ENCODE data around the gene CUL3.
A peak's percentile ranks its signal among the peaks of the same experiment; 100 is the strongest.
"Not testable (repeated sequence)": the region's sequence is repeated elsewhere in the genome, so short reads cannot be mapped to it uniquely, and the experiment has no call there.

The CUL3 gene

DNA sequence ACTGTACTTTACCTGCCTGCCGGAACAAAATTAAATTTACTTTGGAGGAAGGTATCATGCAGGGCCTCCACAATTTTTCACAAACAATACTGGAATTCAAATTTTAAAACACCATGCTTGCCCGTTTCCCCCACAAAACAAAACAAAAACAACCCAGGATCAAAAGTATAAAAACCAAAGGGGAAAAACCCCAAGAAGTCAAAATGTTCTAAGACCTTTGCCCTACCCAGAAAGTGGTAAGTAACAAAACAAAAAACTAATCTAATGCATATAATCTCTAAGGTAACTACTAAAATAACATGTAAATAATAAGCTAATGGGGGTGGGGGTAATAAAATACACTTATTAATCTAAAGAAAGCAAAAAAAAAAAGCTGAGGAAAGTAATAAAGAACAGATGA lies 60.5 kb downstream of the CUL3 start:
- Histone ChIP-seq H3K79me2 (ENCODE audit: insufficient read depth, low read length) (peaks cover 88% of the 10 kb centered on the region), H3K4me3 (ENCODE audit: low read depth, low read length, poor library complexity, severe bottlenecking) (peak overlapping the region; percentile 39)
- TF ChIP-seq EZH2 (IDR thresholded peaks at IDR 0.05; ENCODE audit: borderline replicate concordance, low read length): no peak
- TF ChIP-seq, protein P1, sequence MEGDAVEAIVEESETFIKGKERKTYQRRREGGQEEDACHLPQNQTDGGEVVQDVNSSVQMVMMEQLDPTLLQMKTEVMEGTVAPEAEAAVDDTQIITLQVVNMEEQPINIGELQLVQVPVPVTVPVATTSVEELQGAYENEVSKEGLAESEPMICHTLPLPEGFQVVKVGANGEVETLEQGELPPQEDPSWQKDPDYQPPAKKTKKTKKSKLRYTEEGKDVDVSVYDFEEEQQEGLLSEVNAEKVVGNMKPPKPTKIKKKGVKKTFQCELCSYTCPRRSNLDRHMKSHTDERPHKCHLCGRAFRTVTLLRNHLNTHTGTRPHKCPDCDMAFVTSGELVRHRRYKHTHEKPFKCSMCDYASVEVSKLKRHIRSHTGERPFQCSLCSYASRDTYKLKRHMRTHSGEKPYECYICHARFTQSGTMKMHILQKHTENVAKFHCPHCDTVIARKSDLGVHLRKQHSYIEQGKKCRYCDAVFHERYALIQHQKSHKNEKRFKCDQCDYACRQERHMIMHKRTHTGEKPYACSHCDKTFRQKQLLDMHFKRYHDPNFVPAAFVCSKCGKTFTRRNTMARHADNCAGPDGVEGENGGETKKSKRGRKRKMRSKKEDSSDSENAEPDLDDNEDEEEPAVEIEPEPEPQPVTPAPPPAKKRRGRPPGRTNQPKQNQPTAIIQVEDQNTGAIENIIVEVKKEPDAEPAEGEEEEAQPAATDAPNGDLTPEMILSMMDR (IDR thresholded peaks at IDR 0.05; ENCODE audit: low read length): no peak

DNA sequence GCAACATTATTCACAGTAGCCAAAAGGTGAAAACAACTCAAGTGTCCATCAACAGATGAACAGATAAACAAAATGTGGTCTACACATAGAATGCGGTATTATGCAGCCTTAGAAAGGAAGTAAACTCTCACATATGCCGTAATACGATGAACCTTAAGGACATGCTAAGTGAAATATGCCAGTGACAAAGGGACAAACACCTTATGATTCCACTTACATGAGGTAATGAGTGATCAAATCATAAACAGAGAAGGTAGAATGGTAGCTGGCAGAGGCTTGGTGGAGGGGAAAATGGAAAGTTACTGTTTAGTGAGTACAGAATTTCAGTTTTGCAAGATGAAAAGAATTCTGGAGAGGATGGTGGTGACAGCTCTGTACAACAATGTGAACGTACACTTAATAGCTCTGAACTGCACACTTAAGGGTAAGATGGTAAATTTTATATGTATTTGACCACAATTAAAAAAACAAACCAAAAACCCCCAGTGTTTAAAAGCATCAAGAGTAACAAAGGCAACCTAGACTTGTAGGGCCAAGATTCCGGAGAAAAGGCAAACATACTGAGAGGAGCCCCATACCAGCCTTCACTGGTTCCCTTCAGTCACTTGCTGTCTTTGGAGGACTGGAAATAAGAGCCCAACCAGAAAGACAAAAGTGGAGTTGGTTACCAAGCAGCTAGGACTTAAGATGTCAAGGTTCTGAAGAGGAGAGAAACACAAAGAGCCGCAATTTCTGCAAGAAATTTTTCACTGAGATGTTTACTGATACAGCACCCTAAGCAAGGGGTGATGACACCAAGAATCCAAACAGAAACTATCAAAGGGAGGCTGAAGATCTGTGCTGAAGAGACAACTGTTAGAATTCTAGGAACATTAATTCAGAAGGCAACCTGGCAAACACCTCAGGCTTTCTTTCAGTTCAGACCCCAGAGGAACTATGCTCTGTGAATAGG lies 61.3 kb downstream of the CUL3 start:
- Histone ChIP-seq H3K27ac (ENCODE audit: low read depth, low read length, poor library complexity, severe bottlenecking) (peak overlapping the region; percentile 97), H3K4me2 (ENCODE audit: low read length) (peak overlapping the region; percentile 72), H3K9ac (ENCODE audit: low read length) (peak overlapping the region; percentile 46), H3F3A (ENCODE audit: insufficient read depth, low read length) (peaks cover 17% of the 10 kb centered on the region), H3K27me3 (ENCODE audit: insufficient read depth, low read length) (no peaks in the 10 kb centered on the region), H4K20me1 (ENCODE audit: insufficient read depth, low read length) (no peaks in the 10 kb centered on the region), H3K36me3 (ENCODE audit: insufficient read depth, low read length) (peaks cover 4% of the 10 kb centered on the region; the same call in 1 of the 2 replicates), H3K9me2 (ENCODE audit: low read depth, low read length) (no peaks in the 10 kb centered on the region), H3K4me1 (ENCODE audit: insufficient read depth, low read length, severe bottlenecking) (peaks cover 98% of the 10 kb centered on the region), H3K9me3 (ENCODE audit: low read length) (no peaks in the 10 kb centered on the region), H3K79me2 (ENCODE audit: insufficient read depth, low read length) (peaks cover 94% of the 10 kb centered on the region), H3K4me3 (ENCODE audit: low read depth, low read length, poor library complexity, severe bottlenecking) (peak overlapping the region; percentile 39), H2AFZ (ENCODE audit: low read length) (no peak overlapping the region)
- no peak for TF ChIP-seq EZH2 (IDR thresholded peaks at IDR 0.05; ENCODE audit: borderline replicate concordance, low read length)
- TF ChIP-seq, protein P1 (IDR thresholded peaks at IDR 0.05; ENCODE audit: low read length): no peak

More for the DNA sequence above, 60.5 kb downstream of the CUL3 start:
- no peaks in the 10 kb centered on the region for H3K9me3 ChIP-seq (ENCODE audit: low read length)
- H3K4me1 ChIP-seq (ENCODE audit: insufficient read depth, low read length, severe bottlenecking): peaks cover 91% of the 10 kb centered on the region
- peaks cover 7% of the 10 kb centered on the region; the same call in 1 of the 2 replicates for H3K36me3 ChIP-seq (ENCODE audit: insufficient read depth, low read length)
- H3K4me2 ChIP-seq (ENCODE audit: low read length): peak overlapping the region; percentile 72
- peak overlapping the region; percentile 46 for H3K9ac ChIP-seq (ENCODE audit: low read length)
- H4K20me1 ChIP-seq (ENCODE audit: insufficient read depth, low read length): no peaks in the 10 kb centered on the region
- no peaks in the 10 kb centered on the region for H3K9me2 ChIP-seq (ENCODE audit: low read depth, low read length)
- no peaks in the 10 kb centered on the region for H3K27me3 ChIP-seq (ENCODE audit: insufficient read depth, low read length)
- no peak overlapping the region for H2AFZ ChIP-seq (ENCODE audit: low read length)
- peaks cover 17% of the 10 kb centered on the region for H3F3A ChIP-seq (ENCODE audit: insufficient read depth, low read length)
- H3K27ac ChIP-seq (ENCODE audit: low read depth, low read length, poor library complexity, severe bottlenecking): peak overlapping the region; percentile 97

DNA sequence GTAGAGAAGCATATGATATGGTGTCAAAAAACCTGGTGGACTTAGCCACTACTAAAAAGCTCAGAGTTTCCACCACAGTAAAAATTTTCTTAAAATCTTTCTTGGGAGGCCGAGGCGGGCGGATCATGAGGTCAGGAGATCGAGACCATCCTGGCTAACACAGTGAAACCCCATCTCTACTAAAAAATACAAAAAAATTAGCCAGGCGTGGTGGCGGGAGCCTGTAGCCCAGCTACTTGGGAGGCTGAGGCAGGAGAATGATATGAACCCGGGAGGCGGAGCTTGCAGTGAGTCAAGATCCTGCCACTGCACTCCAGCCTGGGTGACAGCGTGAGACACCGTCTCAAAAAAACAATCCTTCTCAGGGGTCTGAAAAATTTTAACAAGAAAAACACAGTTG lies 62.7 kb downstream of the CUL3 start:
- H3K9ac ChIP-seq (ENCODE audit: low read length): peak overlapping the region; percentile 47; the same call in 1 of the 2 replicates
- H3K36me3 ChIP-seq (ENCODE audit: insufficient read depth, low read length); H3K9me3 ChIP-seq (ENCODE audit: low read length); H3K4me3 ChIP-seq (ENCODE audit: low read depth, low read length, poor library complexity, severe bottlenecking); H3K27me3 ChIP-seq (ENCODE audit: insufficient read depth, low read length); H4K20me1 ChIP-seq (ENCODE audit: insufficient read depth, low read length); H3K9me2 ChIP-seq (ENCODE audit: low read depth, low read length); H2AFZ ChIP-seq (ENCODE audit: low read length): not testable (repeated sequence)
- H3K79me2 ChIP-seq (ENCODE audit: insufficient read depth, low read length): peaks cover 96% of the 10 kb centered on the region
- H3F3A ChIP-seq (ENCODE audit: insufficient read depth, low read length): peaks cover 17% of the 10 kb centered on the region
- H3K4me2 ChIP-seq (ENCODE audit: low read length): 0 out of 2 replicates have a peak overlapping the region, but pooled peaks have one; percentile 9
- H3K27ac ChIP-seq (ENCODE audit: low read depth, low read length, poor library complexity, severe bottlenecking): peak overlapping the region; percentile 97
- peaks cover 96% of the 10 kb centered on the region for H3K4me1 ChIP-seq (ENCODE audit: insufficient read depth, low read length, severe bottlenecking)
